WTC11 (cell line): Measurements from ENCODE around the gene SAMM50.

Source experiments
- ATF2 ChIP-seq: sonication (generic); formaldehyde crosslinking; IDR thresholded peaks from 2 replicates; pipeline ENCODE4 v1.8.1; 2022; ENCODE audit warnings: low read depth, missing genetic modification reagents, borderline replicate concordance
- CTCF ChIP-seq: fragments of 200-600 bp; IDR thresholded peaks from 2 replicates; pipeline ENCODE4 v1.8.0; 2022; ENCODE audit warnings: antibody characterized with exemption
- MLX ChIP-seq: sonication (generic); formaldehyde crosslinking; IDR thresholded peaks from 2 replicates; pipeline ENCODE4 v1.8.1; 2023; ENCODE audit warnings: mild to moderate bottlenecking, missing genetic modification reagents, moderate library complexity
- NFE2L1 ChIP-seq: sonication (generic); formaldehyde crosslinking; IDR thresholded peaks from 2 replicates; pipeline ENCODE4 v1.8.1; 2023; ENCODE audit warnings: missing genetic modification reagents
- ZNF263 ChIP-seq: sonication (generic); formaldehyde crosslinking; IDR thresholded peaks from 2 replicates; pipeline ENCODE4 v1.8.1; 2022; ENCODE audit warnings: low read depth, mild to moderate bottlenecking, moderate library complexity, missing genetic modification reagents

- TF ChIP-seq ZNF263 (CRISPR knock-in tag) (no peak), MLX (CRISPR knock-in tag) (no peak), CTCF (no peak), NFE2L1 (CRISPR knock-in tag) (no peak), ATF2 (CRISPR knock-in tag) (no peak)
Measured at GRCh38 chr22:43968614-43969013, 13.4 kb downstream of the SAMM50 start.
